Pancreas (tissue), 10 donors: ENCODE results near the gene ARHGAP22. TPM values are rescaled to one million over a fixed set of nuclear protein-coding genes. Genes with fewer than 3 reads are reported as not detected.

Experiments used
- ATAC-seq, 4 donors: fragments of 200-7000 bp; cut with Tn5 transposase; one replicate each; pipeline versions ENCODE4 v1.8.0 to v1.9.1; 2020; ENCODE audit warnings: mild to moderate bottlenecking in 4 of 4, moderate library complexity in 4 of 4
- DNase-seq, 6 donors: peaks; one replicate each; pipeline ENCODE4 v3.0.0-alpha.2; 2020
- FAIRE-seq: peaks from 2 replicates; lab custom pipeline; 2012; peaks lifted over from hg19 to GRCh38; lab: Jason Lieb, UNC
- H3K27ac ChIP-seq, 4 donors: fragments of 200-600 bp; sonication (generic); 1 replicate in 3 of 4; 2 replicates in 1 of 4; pipeline versions ENCODE4 v1.5.0 to v1.8.0; 2020
- H3K27me3 ChIP-seq, 4 donors: fragments of 200-600 bp; one replicate each; pipeline ENCODE4 v1.8.0; 2021
- H3K36me3 ChIP-seq, 3 donors: fragments of 200-600 bp; sonication (generic) in 1 of 3; one replicate each; pipeline versions ENCODE4 v1.5.0 to v1.8.0; 2020 to 2021
- H3K4me1 ChIP-seq, 3 donors: fragments of 200-600 bp; one replicate each; pipeline ENCODE4 v1.8.0; 2021
- H3K4me3 ChIP-seq, 4 donors: fragments of 200-600 bp; sonication (generic) in 2 of 4; one replicate each; pipeline versions ENCODE4 v1.5.0 to v1.8.0; 2020 to 2021
- H3K9me3 ChIP-seq, 4 donors: fragments of 200-600 bp; one replicate each; pipeline ENCODE4 v1.8.0; 2021
- WGBS, 2 donors: extraction: QIAGEN DNeasy Blood & Tissue Kit; methylation state at CpG; one replicate each; pipeline ENCODE4 v1.1.7; 2013; 5-methylcytosine and 5-hydroxymethylcytosine counted together
- intact Hi-C, 3 donors: fragments of 100-400 bp; cut with DNase I; formaldehyde crosslinking; loops; one replicate each; pipeline versions ENCODE4 v1.11.1 to v1.14.2; 2022
- polyA plus RNA-seq, 2 donors: library from polyadenylated mRNA; stranded (reverse); fragments of 200-250 nt; gene quantifications; one replicate each; pipeline ENCODE4 v1.2.3, GENCODE V29; 2013
- total RNA-seq, 6 donors: library from RNA; stranded (reverse); fragmentation: NEBNext Ultra II Directional in 4 of 6; extraction: Animal tissue kit (Norgen Biotek cat#: 25700) in 4 of 6; gene quantifications; one replicate each; pipeline versions ENCODE4 v1.2.1 to v1.2.4, GENCODE V29; 2021 to 2023
- TF ChIP-seq, protein P1 (sequence below), 4 donors: fragments of 200-600 bp; sonication (generic) in 3 of 4; IDR thresholded peaks; one replicate each; pipeline versions ENCODE4 v1.5.0 to v1.8.0; 2021; ENCODE audit warnings: antibody characterized with exemption in 4 of 4
- donor health status: healthy with polysubstance abuse.
- donor health status: DM: no; HTN: no; CAD: no; lungs with moderate emphysema.
- donor health status: DM: no; HTN: no; CAD: no.
- donor health status: control.
- donor health status: control.
- donor health status: Bipolar disorder and iron deficiency.
- donor health status: DM: yes; HTN: yes; CAD: no.
- donor health status: DM: no; HTN: no; CAD: no.
- donor health status: DM: no; HTN: no; CAD: no.
- donor health status: DM: yes; HTN: yes; CAD: no.

ARHGAP22 gene
- total and polyA plus RNA-seq, 8 donors, result 1.1 to 6.0 (median 1.9) TPM

DNA sequence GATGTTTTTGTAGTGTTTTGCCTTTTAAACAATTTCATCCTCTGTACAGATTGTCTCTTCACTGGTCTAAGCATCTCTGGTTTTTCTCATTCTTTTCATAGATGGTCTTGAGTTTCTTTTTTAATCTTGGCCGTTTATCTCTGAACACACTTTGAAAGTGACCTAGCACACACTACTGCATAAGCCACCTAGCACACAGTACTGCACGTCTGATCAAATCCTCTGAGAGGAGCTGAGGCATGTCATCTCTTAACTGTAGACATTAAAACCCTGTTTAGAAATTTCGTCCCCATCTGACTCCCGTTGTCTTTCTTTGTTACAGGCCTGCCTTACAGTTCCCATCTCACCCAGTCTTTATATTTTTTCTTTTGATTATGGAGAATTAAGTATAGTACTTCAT, 198.2 kb downstream of the ARHGAP22 start:
- Histone ChIP-seq H3K36me3 (peaks cover 0 to 5% (median 0%) of the 10 kb centered on the region in 3 donors), H3K4me1 (no peaks in the 10 kb centered on the region), H3K27me3 (no peaks in the 10 kb centered on the region), H3K9me3 (no peaks in the 10 kb centered on the region), H3K4me3 (no peak overlapping the region), H3K27ac (no peak overlapping the region)
- ATAC-seq (no peak), DNase-seq (no peak), FAIRE-seq (no peak)
- WGBS, 2 donors, result 92 to 95% methylated on average over 4 of the region's 4 CpGs
- intact Hi-C loops, result no loop called here
- TF ChIP-seq, protein P1, sequence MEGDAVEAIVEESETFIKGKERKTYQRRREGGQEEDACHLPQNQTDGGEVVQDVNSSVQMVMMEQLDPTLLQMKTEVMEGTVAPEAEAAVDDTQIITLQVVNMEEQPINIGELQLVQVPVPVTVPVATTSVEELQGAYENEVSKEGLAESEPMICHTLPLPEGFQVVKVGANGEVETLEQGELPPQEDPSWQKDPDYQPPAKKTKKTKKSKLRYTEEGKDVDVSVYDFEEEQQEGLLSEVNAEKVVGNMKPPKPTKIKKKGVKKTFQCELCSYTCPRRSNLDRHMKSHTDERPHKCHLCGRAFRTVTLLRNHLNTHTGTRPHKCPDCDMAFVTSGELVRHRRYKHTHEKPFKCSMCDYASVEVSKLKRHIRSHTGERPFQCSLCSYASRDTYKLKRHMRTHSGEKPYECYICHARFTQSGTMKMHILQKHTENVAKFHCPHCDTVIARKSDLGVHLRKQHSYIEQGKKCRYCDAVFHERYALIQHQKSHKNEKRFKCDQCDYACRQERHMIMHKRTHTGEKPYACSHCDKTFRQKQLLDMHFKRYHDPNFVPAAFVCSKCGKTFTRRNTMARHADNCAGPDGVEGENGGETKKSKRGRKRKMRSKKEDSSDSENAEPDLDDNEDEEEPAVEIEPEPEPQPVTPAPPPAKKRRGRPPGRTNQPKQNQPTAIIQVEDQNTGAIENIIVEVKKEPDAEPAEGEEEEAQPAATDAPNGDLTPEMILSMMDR (IDR thresholded peaks at IDR 0.05), result no peak

DNA sequence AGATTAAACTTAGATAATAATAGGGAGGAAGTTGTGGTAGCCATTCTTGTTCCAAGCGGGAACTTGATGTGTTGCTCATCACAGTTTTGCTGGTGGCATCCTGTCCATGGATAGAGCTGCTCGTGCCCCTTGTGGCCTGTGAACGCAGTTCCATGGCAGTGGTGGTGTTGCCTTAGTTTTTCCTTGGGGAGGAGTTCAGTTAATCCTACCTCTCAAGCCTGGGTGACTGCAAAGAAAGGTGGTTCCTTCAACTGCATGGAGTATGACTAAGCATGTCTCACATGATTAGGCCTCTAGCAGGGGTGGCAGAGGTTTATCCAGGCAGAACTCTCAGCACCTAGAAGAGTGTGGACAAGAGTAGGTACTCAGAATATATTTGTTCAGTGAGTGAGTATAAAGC, 198.7 kb downstream of the ARHGAP22 start:
- TF ChIP-seq, protein P1 (IDR thresholded peaks at IDR 0.05), result no peak
- no peaks in the 10 kb centered on the region for H3K27me3 ChIP-seq
- FAIRE-seq, result no peak
- no peak overlapping the region for H3K4me3 ChIP-seq
- H3K27ac ChIP-seq, result no peak overlapping the region
- no peaks in the 10 kb centered on the region for H3K9me3 ChIP-seq
- H3K36me3 ChIP-seq, result peaks cover 0 to 5% (median 0%) of the 10 kb centered on the region in 3 donors
- ATAC-seq, result peak in 1 of 4 donors; percentile 19
- intact Hi-C loops, result no loop called here
- 63 to 78% methylated on average over 3 of the region's 3 CpGs for WGBS, 2 donors
- H3K4me1 ChIP-seq, result no peaks in the 10 kb centered on the region
- DNase-seq, result no peak

DNA sequence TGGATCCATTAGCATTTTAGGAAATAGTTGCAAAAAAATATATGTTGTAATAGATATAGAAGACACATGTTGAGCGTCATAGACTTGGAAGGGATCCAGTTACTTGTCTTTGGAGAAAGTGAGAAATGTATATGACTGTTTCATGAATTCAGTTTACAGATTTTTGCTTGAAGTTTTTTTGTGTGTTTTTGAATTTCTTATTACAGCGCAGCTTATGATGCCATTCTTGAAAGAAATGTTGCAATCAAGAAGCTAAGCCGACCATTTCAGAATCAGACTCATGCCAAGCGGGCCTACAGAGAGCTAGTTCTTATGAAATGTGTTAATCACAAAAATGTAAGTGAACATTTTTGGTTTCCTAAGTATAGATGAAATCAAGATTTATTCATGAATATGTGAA, 200.2 kb downstream of the ARHGAP22 start:
- WGBS, 2 donors, result 92 to 96% methylated on average over 4 of the region's 4 CpGs
- FAIRE-seq (no peak), ATAC-seq (no peak), DNase-seq (no peak)
- Histone ChIP-seq H3K36me3 (no peaks in the 10 kb centered on the region), H3K4me1 (no peaks in the 10 kb centered on the region), H3K27ac (no peak overlapping the region), H3K4me3 (no peak overlapping the region), H3K9me3 (no peaks in the 10 kb centered on the region), H3K27me3 (no peaks in the 10 kb centered on the region)
- TF ChIP-seq, protein P1 (IDR thresholded peaks at IDR 0.05), result no peak
- intact Hi-C loops, result no loop called here

DNA sequence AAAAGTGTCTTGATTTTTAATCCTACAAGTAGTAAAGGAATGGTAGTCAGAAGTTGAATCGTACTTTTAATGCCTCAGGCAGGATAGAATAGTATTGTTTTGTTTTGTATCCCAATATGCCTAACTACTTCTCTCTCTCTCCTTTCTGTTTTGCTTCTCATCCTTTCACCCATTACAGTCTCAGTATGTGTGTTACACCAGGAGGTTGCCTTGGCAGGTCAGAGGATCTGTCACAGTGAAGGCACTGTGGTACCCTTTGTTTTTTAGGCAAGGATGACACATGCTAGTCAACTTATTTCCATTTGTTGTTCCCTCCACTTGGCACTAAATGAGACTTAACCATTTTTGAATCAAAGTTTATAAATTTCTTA, 204.0 kb downstream of the ARHGAP22 start:
- no peak for DNase-seq
- no peaks in the 10 kb centered on the region for H3K9me3 ChIP-seq
- H3K4me3 ChIP-seq, result no peak overlapping the region
- ATAC-seq, result no peak
- no peaks in the 10 kb centered on the region for H3K27me3 ChIP-seq
- WGBS, 2 donors, result 94 to 95% methylated on average over 1 of the region's 1 CpG
- H3K36me3 ChIP-seq, result no peaks in the 10 kb centered on the region
- intact Hi-C loops, result no loop called here
- FAIRE-seq, result no peak
- TF ChIP-seq, protein P1 (IDR thresholded peaks at IDR 0.05), result no peak
- H3K4me1 ChIP-seq, result no peaks in the 10 kb centered on the region
- H3K27ac ChIP-seq, result no peak overlapping the region

DNA sequence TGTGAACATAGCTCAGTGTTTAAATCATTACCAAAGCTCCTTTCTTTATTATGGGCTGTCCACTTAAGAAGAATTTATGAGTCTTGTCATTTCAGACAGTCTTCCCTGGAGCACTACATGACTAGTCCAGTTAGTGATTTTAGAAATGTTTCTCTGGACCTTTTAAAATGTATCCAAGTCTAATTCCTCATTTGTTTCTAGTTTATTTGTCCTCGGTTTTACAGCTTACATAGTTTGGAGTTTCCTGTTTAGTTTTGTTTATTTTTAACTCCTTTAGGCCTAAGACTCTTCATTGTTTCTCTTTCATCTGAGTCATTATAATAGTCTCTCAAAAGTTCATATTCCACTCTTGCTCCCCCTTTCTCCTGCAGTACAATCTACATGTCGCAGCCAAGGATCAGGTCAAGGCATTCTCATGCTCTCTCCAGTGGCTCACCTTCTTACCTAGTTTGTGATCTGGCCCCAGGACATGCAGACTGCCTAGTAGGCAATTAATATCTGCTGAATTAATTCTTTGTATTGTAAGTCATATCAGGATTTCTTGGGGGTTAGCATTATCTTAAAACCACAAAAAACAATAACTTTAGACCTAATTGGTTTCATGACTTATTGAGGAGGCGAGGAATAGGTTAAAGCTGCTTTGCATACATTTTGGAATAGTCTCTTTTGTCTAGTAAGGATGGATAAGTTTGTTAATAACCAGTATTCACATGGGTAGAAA, 204.6 kb downstream of the ARHGAP22 start:
- Histone ChIP-seq H3K9me3 (no peaks in the 10 kb centered on the region), H3K27me3 (no peaks in the 10 kb centered on the region), H3K4me1 (no peaks in the 10 kb centered on the region), H3K36me3 (no peaks in the 10 kb centered on the region), H3K27ac (no peak overlapping the region), H3K4me3 (no peak overlapping the region)
- intact Hi-C loops, result no loop called here
- no peak for DNase-seq
- 64 to 77% methylated on average over 3 of the region's 3 CpGs for whole genome bisulfite sequencing, 2 donors
- FAIRE-seq, result no peak
- ATAC-seq, result no peak
- TF ChIP-seq, protein P1 (IDR thresholded peaks at IDR 0.05), result no peak
